GM19395 (cell line): ENCODE data around the gene SH3RF3.

Experiments
- ATAC-seq: cut with Tn5 transposase; IDR thresholded peaks from one replicate; pipeline ENCODE4 v1.9.1; 2021; ENCODE audit warnings: mild to moderate bottlenecking, moderate library complexity; ENCODE audit not compliant: unreplicated experiment

The SH3RF3 gene

DNA sequence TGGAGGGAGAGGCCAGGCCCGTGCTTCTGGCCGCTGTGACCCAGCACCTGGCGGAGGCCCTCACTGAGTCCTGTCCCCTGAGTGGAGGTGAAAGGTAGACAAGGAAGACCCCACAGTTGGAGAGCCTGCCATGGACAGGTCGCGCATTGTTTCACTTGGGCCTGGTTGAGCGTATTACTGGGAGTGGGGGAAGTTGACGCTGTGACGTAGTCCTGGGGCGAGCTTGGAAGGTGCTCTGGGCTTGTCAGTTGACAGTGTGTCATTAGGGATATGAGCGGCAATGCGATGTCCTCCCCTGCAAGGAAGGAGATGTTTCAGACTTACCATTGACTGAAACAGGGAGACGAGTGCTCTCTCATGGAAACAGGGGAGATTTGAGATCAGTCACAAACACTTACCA is 127.1 kb downstream of the SH3RF3 start:
- no peak for ATAC-seq

DNA sequence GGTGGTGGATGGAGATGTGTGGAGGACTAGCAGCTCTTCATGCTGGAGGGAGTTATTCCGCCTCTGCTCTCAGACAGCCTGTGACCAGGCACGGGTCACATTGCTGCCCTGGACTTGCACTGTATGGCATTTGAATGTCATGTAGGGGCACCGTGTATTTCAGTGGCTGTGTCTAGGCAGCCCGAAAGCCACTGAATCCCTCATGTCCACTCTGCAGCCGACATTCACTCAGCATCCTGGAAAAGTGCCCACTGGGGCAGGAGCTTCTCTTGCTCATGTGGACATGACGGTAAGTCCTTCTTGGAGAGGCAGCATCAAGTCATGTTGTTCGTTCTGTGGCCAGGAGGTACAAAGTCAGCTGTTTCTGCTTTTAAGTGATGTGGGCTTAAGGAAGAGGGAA is 127.9 kb downstream of the SH3RF3 start:
- ATAC-seq, result no peak

DNA sequence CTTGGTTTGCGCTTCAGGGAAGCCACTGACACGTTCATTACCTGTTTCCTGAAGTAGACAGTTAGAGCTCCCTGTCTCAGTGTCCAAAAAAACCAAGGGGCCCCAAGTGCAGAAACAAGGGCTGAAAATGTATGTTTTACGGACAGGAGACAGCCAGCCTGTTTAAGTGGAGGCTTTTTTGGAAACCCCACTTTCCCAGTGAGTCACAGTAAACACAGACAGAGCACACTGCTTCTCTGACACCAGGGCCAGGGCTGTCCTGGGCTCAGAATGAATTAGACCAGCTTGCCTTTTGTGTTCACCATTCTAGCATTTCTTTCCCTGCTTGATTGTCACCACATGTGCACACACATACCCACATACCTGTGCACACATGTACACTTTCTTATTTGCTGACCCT is 128.6 kb downstream of the SH3RF3 start:
- ATAC-seq, result no peak

DNA sequence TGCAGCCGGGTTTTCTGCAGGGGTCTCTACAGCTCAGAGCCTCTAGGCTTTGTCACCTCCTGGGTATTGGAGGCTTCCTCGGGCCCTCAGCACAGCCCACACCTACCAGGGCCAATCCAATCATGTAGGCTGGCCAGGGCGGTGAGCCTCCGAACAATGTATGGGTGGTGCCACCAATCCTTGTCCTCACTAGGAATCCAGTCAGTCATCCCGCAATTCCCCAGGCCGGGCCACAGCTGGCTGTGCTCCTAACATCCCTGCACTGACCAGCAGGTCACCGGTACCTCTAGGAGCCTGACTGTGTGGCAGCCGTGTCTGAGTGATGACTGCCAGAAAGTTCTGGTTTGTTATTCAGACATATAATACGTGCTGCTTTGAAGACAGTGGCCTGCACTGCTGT is 129.4 kb downstream of the SH3RF3 start:
- no peak for ATAC-seq

DNA sequence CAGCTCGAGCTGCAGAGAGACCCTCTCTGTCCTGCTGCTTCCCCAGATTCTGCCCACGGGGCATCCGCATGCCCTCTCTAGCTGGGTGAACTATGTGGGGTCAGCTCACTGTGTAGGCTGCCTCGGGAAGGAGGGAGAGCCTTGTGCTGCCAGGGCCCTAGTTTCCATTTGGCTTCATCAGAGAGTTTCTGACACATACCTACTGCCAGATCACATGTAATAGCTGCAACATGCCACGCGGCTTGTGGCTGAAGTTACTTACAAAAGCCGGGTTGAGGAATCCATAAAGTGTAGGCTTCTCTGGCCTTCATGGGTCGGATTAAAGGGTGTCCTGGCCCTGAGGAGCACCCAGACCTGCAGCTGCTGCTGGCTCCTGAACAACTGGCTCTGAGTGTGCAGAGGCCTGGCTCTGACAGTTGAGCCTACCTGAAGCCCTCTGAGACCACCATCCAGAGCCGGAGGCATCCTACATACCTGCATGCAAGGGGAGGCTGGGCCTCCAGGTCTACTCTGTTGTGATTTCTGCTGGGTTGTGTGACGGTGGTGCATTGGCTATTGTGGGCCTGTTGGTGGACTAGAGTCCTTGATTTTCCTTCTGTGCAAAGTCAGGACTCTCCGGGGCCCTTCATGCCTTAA is 130.0 kb downstream of the SH3RF3 start:
- no peak for ATAC-seq

DNA sequence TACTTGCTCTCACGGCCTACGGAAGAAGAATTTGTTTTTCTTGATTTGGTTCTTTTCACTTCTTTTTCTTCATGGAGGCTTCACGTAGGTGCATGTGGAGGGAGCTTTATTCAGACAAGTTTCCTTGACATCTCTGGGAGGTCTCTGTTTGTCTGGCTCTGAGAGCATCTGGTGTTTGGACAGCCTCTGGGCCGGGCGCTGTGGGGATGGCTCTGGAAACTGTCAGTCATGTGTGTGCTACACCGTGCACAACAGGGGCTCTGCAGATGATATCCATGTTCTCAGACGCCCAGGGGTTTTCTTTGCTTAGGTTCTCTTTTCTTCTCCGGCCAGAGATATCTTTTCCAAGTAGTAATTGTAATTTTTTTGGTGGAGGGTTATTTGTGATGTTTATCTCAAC is 130.7 kb downstream of the SH3RF3 start:
- no peak for ATAC-seq

DNA sequence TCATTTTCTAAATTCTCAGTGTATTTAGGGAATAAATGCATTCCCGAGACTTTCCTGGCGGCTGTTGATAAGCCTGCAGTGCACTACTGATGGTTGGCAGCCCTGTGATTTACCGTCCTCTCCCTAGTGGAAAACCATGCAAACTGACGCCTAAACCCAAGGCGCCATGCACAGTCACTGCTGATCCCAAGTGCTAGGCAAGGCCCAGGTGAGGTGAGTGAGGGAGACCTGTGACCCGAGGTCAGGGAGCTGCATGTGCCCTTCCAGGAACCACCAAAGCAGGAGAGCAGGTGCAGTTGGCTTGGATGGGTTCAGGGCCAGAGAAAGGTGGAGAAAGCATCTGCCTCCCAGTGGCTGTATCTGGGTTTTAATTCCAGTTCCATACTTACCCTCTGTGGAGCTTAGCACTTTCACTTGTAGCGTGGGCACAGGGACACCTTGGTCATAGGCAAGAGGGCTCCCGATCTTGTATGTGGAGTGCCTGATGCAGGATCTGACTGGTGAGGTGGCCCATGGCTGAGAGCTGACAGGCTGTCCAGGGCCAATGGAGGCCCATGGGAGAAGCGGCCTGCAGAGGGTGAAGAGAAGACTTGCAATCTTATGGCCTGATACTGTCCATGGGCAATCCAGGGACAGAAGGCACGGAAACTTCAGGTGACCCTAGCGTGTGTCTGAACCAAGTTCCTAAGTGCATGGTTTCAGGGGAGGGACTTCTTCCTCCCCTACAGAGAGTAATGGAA is 131.3 kb downstream of the SH3RF3 start:
- no peak for ATAC-seq

DNA sequence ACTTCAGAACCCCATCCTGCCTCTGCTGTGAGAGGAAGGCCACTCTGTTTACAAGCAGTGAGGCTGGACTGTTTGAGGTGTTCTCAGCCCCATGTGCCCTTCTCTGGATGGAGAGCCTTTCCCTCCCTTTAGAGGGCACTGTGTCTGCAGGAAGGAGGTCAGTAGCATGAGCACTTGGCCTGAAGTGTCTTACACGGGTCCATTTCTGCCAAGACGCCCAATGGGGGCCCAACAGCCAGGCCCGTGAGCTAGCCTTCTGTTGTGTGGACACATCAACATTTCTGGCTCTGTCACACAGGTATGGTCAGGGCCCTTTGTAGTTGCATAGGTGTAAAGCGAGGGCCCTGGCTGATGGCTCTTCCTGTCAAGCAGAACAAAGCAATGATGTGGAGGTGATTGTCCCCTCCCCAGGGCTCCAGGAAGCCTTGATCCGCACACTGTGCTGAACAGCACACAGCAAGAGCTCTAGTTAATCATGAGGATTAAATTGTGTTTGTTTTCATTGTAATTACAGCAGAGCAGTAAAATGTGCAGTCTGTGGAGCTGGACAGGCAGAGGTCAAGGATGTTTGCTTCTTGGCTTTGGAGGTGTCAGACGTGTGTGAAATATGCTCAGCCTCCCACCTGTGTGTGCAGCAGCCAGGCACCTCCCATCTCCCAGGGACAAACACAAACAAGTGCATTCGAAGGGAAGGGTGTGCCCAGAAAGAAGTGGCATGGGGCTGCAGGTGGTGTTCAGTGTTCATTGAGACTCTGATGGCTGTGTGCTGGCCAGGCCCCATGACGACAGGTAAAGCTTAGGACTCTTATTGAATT is 132.1 kb downstream of the SH3RF3 start:
- no peak for ATAC-seq

DNA sequence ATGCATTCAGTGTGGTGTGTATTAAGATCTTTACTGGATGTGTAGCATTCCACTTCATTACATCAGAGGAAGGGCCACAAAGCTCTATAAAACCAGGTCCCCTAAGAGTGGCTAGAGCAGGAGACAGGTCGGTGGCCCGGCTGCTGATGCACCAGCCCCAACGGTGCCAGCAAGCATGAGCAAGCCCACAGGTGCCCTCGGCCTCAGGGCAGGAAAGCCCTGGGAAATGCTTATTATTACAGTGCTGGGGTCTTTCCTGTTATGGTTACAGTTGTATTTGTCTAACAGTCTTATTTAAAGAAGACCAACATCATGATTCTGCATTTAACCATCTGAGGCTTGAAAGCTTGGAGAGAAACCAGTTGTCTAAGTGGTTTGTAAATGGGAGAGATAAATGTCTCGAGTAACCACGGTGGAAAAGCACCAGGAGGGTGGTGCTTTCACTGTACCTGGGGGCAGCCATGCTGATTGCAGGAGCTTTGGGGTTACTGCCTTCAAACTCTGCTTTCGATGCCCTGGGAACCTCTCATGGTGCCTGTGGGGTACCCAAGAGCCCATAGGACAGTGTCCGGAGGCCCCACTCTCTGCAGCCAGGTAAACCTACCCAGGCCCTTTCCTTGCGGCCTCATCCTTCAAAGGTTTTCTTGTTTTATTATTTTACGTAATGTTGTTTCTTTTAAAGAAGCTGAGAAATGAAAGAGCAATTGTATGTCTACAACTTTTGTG is 133.1 kb downstream of the SH3RF3 start:
- no peak for ATAC-seq

DNA sequence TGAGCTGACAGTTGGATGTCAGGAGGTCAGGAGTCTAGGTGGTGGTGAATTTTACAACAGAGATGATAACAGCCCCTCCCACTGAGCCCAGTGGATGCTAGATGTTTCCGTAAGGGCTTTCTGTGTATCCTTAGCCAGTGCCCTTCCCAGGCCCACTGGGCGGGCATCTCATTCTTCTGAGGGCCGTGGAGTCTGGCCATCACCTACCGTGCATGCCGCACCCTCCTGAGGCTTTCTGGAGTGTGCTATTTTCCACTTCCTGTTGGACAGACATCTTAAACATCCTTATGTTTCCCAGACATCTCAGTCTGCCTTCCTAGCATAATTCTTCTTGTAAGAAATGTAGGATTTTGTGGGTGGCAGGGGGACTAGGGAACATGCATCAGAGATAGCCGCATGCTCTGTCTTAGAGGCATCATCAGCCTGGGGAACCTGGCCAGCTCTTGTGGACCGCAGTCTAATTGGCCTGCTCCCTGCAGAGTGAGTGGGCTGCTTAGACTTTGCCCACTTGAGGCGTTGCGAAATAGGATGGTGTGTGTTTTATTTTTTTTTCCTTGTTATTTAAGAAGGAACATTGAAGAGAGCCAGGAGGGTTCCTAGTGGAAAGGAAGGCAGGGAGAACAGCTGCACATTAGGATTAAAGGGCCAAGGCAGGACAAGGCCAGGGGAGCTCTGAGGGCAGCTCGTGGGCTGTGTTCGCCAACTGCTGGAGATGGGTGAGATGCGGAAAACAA is 135.8 kb downstream of the SH3RF3 start:
- no peak for ATAC-seq

DNA sequence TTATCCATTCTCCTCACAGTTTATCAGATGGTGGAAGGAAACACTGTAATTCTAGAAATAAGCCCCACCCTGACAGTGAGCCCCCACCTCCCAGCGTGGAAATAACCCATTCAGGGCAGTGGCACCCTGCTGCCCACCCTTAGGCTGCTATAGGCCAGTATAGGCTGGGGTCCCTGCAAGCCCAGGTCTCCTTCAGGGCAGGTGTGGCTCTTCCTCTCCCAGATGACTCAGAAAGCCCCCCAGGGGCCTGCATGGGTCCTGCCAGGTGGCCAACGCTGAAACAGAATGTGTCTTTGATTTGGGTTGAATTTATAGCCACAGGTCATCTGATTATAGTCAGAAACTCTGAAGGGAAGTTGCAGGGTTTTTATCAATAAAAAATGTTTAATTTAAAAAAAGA is 136.4 kb downstream of the SH3RF3 start:
- ATAC-seq, result no peak

DNA sequence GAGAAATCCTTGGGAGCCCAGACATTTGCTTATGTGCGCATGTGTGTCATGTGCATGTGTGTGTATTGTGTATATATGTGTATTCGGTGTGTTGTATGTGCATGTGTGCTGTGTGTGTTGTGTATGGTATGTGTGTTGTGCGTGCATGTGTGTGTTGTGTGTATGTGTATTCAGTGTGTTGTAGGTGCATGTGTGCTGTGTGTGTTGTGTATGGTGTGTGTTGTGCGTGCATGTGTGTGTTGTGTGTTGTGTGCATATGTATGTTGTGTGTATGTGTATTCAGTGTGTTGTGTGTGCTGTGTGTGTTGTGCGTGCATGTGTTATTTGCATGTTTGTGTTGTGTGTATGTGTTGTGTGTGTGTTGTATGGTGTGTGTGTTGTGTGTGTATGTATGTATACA is 136.9 kb downstream of the SH3RF3 start:
- ATAC-seq, result no peak

DNA sequence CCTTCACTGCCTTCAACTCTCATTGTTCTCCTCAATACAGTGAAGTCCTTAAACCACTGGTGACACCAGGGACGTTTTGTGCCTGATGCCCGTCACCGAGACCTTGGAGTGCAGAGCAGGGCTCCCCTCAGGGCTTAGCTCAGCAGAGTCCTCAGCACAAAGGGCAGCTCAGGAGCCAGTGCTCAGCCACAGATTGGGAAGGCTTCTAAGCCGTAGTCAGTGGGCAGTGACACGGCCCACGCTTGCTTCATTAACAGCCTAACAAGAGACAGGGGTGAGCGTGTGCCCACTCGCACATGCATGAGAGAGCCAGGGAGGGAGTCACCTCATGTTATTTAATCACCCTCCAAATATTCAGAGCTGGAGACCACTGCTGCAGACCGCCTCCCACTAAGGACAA is 137.5 kb downstream of the SH3RF3 start:
- ATAC-seq, result no peak

DNA sequence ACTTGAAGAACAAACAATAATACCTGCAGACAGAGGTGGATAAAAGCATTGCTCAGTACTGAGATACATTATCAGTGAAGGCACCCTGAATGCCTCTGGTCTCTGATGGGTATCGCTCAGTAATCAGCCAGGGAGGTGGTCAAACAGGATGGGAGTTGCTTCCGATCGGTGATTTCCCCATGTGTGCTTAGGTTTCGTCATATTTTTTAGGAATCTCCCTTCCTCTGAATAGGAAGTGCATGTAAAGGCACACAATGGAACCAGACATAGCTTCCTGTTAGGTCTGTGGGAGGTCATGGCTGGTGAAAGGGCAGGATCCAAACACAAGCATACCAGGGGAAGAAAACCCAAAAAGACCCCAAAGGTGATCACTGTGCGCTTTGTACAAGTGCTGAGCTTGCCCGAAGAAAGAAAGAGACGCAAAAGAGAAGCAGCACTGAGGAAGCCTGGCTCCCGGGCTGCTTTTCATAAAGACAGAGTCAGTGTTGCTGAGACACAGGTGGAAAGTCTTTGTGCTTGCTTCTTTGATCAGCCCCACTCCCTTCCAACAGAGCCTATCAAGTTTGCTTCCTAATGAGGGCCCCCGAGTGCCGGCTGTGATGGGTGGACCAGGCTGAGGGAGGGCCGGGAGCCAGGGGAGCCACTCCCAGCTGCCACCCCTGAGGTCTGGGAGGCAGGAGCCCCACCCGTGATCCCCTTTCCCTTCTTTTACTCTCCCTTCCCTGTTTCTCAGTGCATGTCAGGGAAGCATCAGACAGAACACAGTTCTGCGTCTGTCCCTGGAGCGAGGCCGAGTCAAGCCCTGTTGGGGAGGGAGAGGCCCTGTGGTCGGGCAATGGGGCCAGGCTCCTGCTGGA is 138.2 kb downstream of the SH3RF3 start:
- ATAC-seq, result no peak

DNA sequence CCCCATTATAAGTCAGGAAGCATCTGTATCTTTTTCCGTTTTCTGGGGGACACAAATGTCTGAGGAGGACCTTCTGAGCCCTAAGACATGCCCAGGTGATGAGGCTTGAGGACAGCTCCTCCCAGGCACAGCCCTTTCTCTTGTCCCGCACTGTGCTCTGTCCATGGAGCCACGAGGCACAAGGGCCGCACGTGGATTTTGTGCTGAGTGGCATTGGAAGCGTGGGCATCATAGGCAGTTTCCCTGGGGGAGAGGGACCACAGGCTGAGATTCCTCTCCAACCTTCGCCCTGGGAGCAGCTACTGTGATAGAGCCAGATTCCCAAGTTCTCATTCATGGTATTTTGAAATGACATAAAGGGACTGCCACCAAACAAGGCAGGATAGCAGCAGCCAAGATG is 139.9 kb downstream of the SH3RF3 start:
- ATAC-seq, result no peak

DNA sequence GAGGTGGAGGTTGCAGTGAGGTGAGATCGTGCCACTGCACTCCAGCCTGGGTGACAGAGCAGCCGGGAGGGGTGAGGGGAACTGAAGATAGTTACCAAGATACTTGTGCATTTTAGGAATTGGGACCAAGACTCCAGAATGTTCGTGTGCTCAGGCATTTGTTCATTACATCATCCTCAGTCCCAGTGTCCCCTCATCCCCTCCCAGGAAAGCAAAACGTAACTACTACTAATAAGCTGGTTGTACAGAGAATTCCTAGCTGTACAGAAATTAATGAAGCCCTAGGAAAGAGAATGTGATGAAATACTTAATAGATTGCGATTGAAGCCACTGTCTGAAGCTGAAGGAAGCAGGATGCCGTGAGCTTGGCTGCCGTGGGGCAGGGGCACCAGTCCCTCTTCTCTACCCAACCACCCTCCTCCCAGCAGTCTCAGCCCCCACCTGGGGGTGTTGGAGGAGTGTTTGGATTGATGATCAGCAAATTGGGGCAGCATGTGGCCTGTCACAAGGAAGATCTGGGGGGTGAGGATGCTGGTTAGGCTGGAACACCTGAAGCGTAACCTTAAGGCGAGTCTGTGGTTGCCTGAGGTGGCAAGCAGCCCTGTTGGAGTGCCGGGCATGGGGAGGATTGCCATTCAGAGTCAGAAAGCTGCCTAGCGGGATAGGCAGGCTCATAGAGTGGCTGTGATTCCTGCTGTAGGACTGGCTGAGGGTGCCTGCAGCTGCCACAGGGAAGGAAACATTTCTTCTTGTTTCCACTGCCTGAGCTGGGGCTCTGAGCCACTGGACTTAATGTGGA is 140.9 kb downstream of the SH3RF3 start:
- ATAC-seq, result no peak

DNA sequence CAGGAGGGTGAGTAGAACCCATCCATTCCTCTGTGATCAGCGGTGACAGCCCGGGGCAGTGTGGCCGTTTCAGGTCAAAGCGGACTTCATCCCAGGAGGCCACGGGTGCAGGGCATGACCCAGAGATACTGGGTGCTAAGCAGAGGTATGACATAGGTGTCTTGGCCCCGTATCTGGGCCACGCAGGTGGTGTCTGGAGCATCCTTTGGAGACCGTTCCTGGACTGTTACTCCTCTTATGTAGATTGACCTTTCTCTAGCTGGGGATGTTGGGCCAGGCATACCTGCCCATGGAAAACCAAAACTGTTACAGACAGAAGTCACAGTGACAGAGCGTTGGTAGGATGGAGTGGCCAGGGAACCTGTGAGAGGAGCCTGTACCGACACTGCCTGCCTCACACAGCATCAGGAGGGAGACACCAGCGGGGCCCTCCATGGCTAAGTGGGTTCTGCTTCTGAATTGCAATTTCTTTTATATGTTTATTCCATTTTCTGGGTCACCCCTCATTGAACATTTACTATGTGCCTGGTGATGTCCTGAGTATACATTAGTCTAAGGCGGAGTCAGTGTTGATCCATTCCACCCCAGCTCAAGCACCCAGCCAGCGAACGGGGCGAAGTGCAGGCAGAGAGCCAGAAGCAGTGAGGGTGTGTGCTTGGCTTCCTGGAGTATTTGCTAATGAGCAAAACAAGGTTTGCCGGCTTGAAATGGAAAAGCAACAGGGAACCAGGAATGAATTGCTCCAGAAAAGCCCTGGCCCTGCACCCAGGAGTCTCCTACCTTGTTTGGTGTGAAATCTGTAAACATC is 141.7 kb downstream of the SH3RF3 start:
- no peak for ATAC-seq

DNA sequence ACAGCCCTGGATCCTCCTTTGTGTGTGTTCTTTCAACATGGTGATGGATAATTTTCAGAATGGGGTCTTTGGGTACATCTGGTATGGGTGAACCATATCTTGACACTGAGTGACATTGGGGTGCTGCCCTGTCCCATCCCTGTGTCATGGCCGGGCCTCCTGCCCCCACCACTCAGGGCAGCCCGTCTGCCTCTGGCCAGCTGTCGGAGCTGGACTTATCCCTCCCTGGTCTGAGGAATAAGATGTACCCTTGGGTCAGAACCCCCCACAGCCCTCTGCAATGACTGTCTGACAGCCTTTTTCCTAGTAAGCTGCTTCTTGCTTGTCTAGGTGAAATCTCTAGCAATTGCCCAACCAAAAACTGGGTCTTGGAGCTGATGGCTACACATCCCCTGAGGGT is 142.9 kb downstream of the SH3RF3 start:
- ATAC-seq, result no peak
